Heart left ventricle (tissue), 13 donors: ENCODE measurements around the gene EPHB1.

ENCODE experiments used
- CTCF ChIP-seq, 12 donors: fragments of 200-600 bp; sonication (generic) in 4 of 12; IDR thresholded peaks; one replicate each; pipeline versions ENCODE4 v1.5.0 to v1.8.0; 2018 to 2022; ENCODE audit warnings: antibody characterized with exemption in 12 of 12, mild to moderate bottlenecking in 5 of 12
- POLR2A ChIP-seq, 2 donors: fragments of 450-650 bp; IDR thresholded peaks; one replicate each; pipeline ENCODE4 v1.6.1; 2017; ENCODE audit warnings: antibody characterized with exemption in 2 of 2, mild to moderate bottlenecking in 2 of 2, moderate library complexity in 2 of 2
- donor health status: ischemic (EF 13 %, LVEDD 7.1; RV severe dilation, severe dysfunction).
- donor health status: DM: no; HTN: yes; CAD: no.
- donor health status: DM: no; HTN: no; CAD: no.
- donor health status: ischemic (EF 25% LVEDD 6.9; RV normal size, moderate dysfunction).
- donor health status: ischemic (EF 25% LVEDD 5.7; RV mildly dilated, moderate dysfunction).
- donor health status: ischemic (EF 35%, LVEDD 5.7; RV mildly dilated, moderate dysfunction).
- donor health status: nonischemic (EF 11% LVEDD 7.7; RV severe dilation, severe dysfunction).
- donor health status: DM: yes; HTN: yes; CAD: no.
- donor health status: PGD.
- donor health status: ischemic (EF 29% LVEDD 5.4; RV normal size, mild dysfunction).
- donor health status: nonischemic (EF 23%, LVEDD 6.1; RV moderate dilation, normal function).

- no peak for TF ChIP-seq CTCF (IDR thresholded peaks at IDR 0.05)
- TF ChIP-seq POLR2A (IDR thresholded peaks at IDR 0.05): no peak
These were observed 38.5 kb downstream of the EPHB1 start for GRCh38 chr3:134833453-134834163.
